ENCODE measurements around the gene PLEKHA5. TPM values are rescaled to one million over a fixed set of nuclear protein-coding genes. Genes with fewer than 3 reads are reported as not detected.
A peak's percentile ranks its signal among the peaks of the same experiment; 100 is the strongest.
"Not testable (repeated sequence)": the region's sequence is repeated elsewhere in the genome, so short reads cannot be mapped to it uniquely, and the experiment has no call there.

PLEKHA5 gene
- polyA plus RNA-seq (2013, experiment 1 of 2), result 44.0 TPM
- polyA plus RNA-seq (2013, experiment 2 of 2), result 48.8 TPM

GRCh38 chr12:19129486-19130223 lies at the start of gene PLEKHA5:
Gene PLEKHA5 (plus strand): TSS chr12:19129733. CDS start chr12:19129800, 67 bp downstream.
- Histone ChIP-seq H3K4me1 (ENCODE audit: control insufficient read depth, insufficient read depth, low read length, poor library complexity, severe bottlenecking) (peaks cover 5% of the 10 kb centered on the region), H3K4me3 (ENCODE audit: extremely low read depth, insufficient read depth, low read length, poor library complexity, severe bottlenecking) (peak within 1 kb of the TSS; percentile 79), H3K36me3 (ENCODE audit: control insufficient read depth, insufficient read depth, low read length) (peaks cover under 1% of the 10 kb centered on the region), H3K9me3 (ENCODE audit: control insufficient read depth, low read length) (peaks cover 13% of the 10 kb centered on the region), H3K27ac (ENCODE audit: low read depth, low read length, severe bottlenecking) (peak within 1 kb of the TSS; percentile 78)
- 0% methylated on average over 64 to 76 of the region's 103 CpGs for WGBS, 2 experiments (ENCODE audit: insufficient coverage in 2 of 2)

- Histone ChIP-seq H3K27ac (ENCODE audit: low read depth, low read length, severe bottlenecking) (no peak overlapping the region), H3K4me1 (ENCODE audit: control insufficient read depth, insufficient read depth, low read length, poor library complexity, severe bottlenecking) (no peaks in the 10 kb centered on the region), H3K9me3 (ENCODE audit: control insufficient read depth, low read length) (no peaks in the 10 kb centered on the region), H3K4me3 (ENCODE audit: extremely low read depth, insufficient read depth, low read length, poor library complexity, severe bottlenecking) (no peak overlapping the region), H3K36me3 (ENCODE audit: control insufficient read depth, insufficient read depth, low read length) (no peaks in the 10 kb centered on the region)
- WGBS, 2 experiments (ENCODE audit: insufficient coverage in 2 of 2), result no CpG with 5 or more reads among the region's 2 CpGs
Observed at GRCh38 chr12:19080918-19081317, 48.6 kb upstream of the PLEKHA5 start.

GRCh38 chr12:19082365-19082911 lies 47.1 kb upstream of the PLEKHA5 start:
- H3K4me1 ChIP-seq (ENCODE audit: control insufficient read depth, insufficient read depth, low read length, poor library complexity, severe bottlenecking), result no peaks in the 10 kb centered on the region
- H3K27ac ChIP-seq (ENCODE audit: low read depth, low read length, severe bottlenecking), result no peak overlapping the region
- no peaks in the 10 kb centered on the region for H3K9me3 ChIP-seq (ENCODE audit: control insufficient read depth, low read length)
- no peak overlapping the region for H3K4me3 ChIP-seq (ENCODE audit: extremely low read depth, insufficient read depth, low read length, poor library complexity, severe bottlenecking)
- WGBS, 2 experiments (ENCODE audit: insufficient coverage in 2 of 2), result 87 to 93% methylated on average over 4 to 6 of the region's 7 CpGs
- no peaks in the 10 kb centered on the region for H3K36me3 ChIP-seq (ENCODE audit: control insufficient read depth, insufficient read depth, low read length)

GRCh38 chr12:19084547-19084946 lies 45.0 kb upstream of the PLEKHA5 start:
- H3K27ac ChIP-seq (ENCODE audit: low read depth, low read length, severe bottlenecking), result no peak overlapping the region
- no peaks in the 10 kb centered on the region for H3K9me3 ChIP-seq (ENCODE audit: control insufficient read depth, low read length)
- H3K36me3 ChIP-seq (ENCODE audit: control insufficient read depth, insufficient read depth, low read length), result no peaks in the 10 kb centered on the region
- no peak overlapping the region for H3K4me3 ChIP-seq (ENCODE audit: extremely low read depth, insufficient read depth, low read length, poor library complexity, severe bottlenecking)
- H3K4me1 ChIP-seq (ENCODE audit: control insufficient read depth, insufficient read depth, low read length, poor library complexity, severe bottlenecking), result no peaks in the 10 kb centered on the region
- WGBS, 2 experiments (ENCODE audit: insufficient coverage in 2 of 2), result 82 to 93% methylated on average over 4 of the region's 4 CpGs

- Histone ChIP-seq H3K27ac (ENCODE audit: low read depth, low read length, severe bottlenecking) (no peak overlapping the region), H3K4me3 (ENCODE audit: extremely low read depth, insufficient read depth, low read length, poor library complexity, severe bottlenecking) (no peak overlapping the region), H3K36me3 (ENCODE audit: control insufficient read depth, insufficient read depth, low read length) (no peaks in the 10 kb centered on the region), H3K4me1 (ENCODE audit: control insufficient read depth, insufficient read depth, low read length, poor library complexity, severe bottlenecking) (no peaks in the 10 kb centered on the region), H3K9me3 (ENCODE audit: control insufficient read depth, low read length) (no peaks in the 10 kb centered on the region)
- 92 to 94% methylated on average over 2 of the region's 2 CpGs for WGBS, 2 experiments (ENCODE audit: insufficient coverage in 2 of 2)
Observed at GRCh38 chr12:19085090-19085489, 44.4 kb upstream of the PLEKHA5 start.

GRCh38 chr12:19088606-19089005 lies 40.9 kb upstream of the PLEKHA5 start:
- 96 to 100% methylated on average over 3 of the region's 3 CpGs for WGBS, 2 experiments (ENCODE audit: insufficient coverage in 2 of 2)
- no peaks in the 10 kb centered on the region for H3K36me3 ChIP-seq (ENCODE audit: control insufficient read depth, insufficient read depth, low read length)
- H3K4me1 ChIP-seq (ENCODE audit: control insufficient read depth, insufficient read depth, low read length, poor library complexity, severe bottlenecking), result no peaks in the 10 kb centered on the region
- H3K9me3 ChIP-seq (ENCODE audit: control insufficient read depth, low read length), result no peaks in the 10 kb centered on the region
- no peak overlapping the region for H3K4me3 ChIP-seq (ENCODE audit: extremely low read depth, insufficient read depth, low read length, poor library complexity, severe bottlenecking)
- H3K27ac ChIP-seq (ENCODE audit: low read depth, low read length, severe bottlenecking), result no peak overlapping the region

- WGBS, 2 experiments (ENCODE audit: insufficient coverage in 2 of 2), result no CpG with 5 or more reads among the region's 4 CpGs
- H3K9me3 ChIP-seq (ENCODE audit: control insufficient read depth, low read length); H3K4me3 ChIP-seq (ENCODE audit: extremely low read depth, insufficient read depth, low read length, poor library complexity, severe bottlenecking); H3K4me1 ChIP-seq (ENCODE audit: control insufficient read depth, insufficient read depth, low read length, poor library complexity, severe bottlenecking); H3K36me3 ChIP-seq (ENCODE audit: control insufficient read depth, insufficient read depth, low read length); H3K27ac ChIP-seq (ENCODE audit: low read depth, low read length, severe bottlenecking): not testable (repeated sequence)
Observed at GRCh38 chr12:19092482-19092881, 37.1 kb upstream of the PLEKHA5 start.

- 96% methylated on average over 3 of the region's 3 CpGs; no CpG with 5 or more reads in 1 of the 2 experiments for WGBS, 2 experiments (ENCODE audit: insufficient coverage in 2 of 2)
- Histone ChIP-seq H3K27ac (ENCODE audit: low read depth, low read length, severe bottlenecking) (no peak overlapping the region), H3K9me3 (ENCODE audit: control insufficient read depth, low read length) (no peaks in the 10 kb centered on the region), H3K4me1 (ENCODE audit: control insufficient read depth, insufficient read depth, low read length, poor library complexity, severe bottlenecking) (no peaks in the 10 kb centered on the region), H3K36me3 (ENCODE audit: control insufficient read depth, insufficient read depth, low read length) (no peaks in the 10 kb centered on the region), H3K4me3 (ENCODE audit: extremely low read depth, insufficient read depth, low read length, poor library complexity, severe bottlenecking) (no peak overlapping the region)
Observed at GRCh38 chr12:19093218-19093617, 36.3 kb upstream of the PLEKHA5 start.

GRCh38 chr12:19095331-19095730 lies 34.2 kb upstream of the PLEKHA5 start:
- Histone ChIP-seq H3K4me1 (ENCODE audit: control insufficient read depth, insufficient read depth, low read length, poor library complexity, severe bottlenecking) (no peaks in the 10 kb centered on the region), H3K4me3 (ENCODE audit: extremely low read depth, insufficient read depth, low read length, poor library complexity, severe bottlenecking) (no peak overlapping the region), H3K27ac (ENCODE audit: low read depth, low read length, severe bottlenecking) (no peak overlapping the region), H3K36me3 (ENCODE audit: control insufficient read depth, insufficient read depth, low read length) (no peaks in the 10 kb centered on the region), H3K9me3 (ENCODE audit: control insufficient read depth, low read length) (no peaks in the 10 kb centered on the region)
- 95 to 98% methylated on average over 2 to 3 of the region's 3 CpGs for WGBS, 2 experiments (ENCODE audit: insufficient coverage in 2 of 2)

GRCh38 chr12:19095756-19096480 lies 33.6 kb upstream of the PLEKHA5 start:
- H3K4me3 ChIP-seq (ENCODE audit: extremely low read depth, insufficient read depth, low read length, poor library complexity, severe bottlenecking), result no peak overlapping the region
- WGBS, 2 experiments (ENCODE audit: insufficient coverage in 2 of 2), result 88 to 100% methylated on average over 3 to 7 of the region's 8 CpGs
- no peaks in the 10 kb centered on the region for H3K9me3 ChIP-seq (ENCODE audit: control insufficient read depth, low read length)
- no peaks in the 10 kb centered on the region for H3K4me1 ChIP-seq (ENCODE audit: control insufficient read depth, insufficient read depth, low read length, poor library complexity, severe bottlenecking)
- no peaks in the 10 kb centered on the region for H3K36me3 ChIP-seq (ENCODE audit: control insufficient read depth, insufficient read depth, low read length)
- H3K27ac ChIP-seq (ENCODE audit: low read depth, low read length, severe bottlenecking), result no peak overlapping the region

Data from mesodermal cell (in vitro differentiated cells).